Measurements from ENCODE around the gene MED12. TPM values are rescaled to one million over a fixed set of nuclear protein-coding genes. Genes with fewer than 3 reads are reported as not detected.

MED12 gene
- total and polyA plus RNA-seq, 10 of the 15 experiments (the other 5 are each of a cell fraction or from before 2014, with no cell fraction given) = 0.68 to 28.5 (median 13.7) TPM

- TF ChIP-seq BCLAF1 (IDR thresholded peaks at IDR 0.05) = no peak
- TF ChIP-seq ZNF622 (IDR thresholded peaks at IDR 0.05) = no peak
- no peak for TF ChIP-seq KDM1A (IDR thresholded peaks at IDR 0.05; ENCODE audit: borderline replicate concordance)
- TF ChIP-seq HCFC1 (IDR thresholded peaks at IDR 0.05; ENCODE audit: low read length) = no peak
- peak in 1 of 2 experiments; percentile 76; a peak in 1 of 4 replicates for TF ChIP-seq SRF (IDR thresholded peaks at IDR 0.05; ENCODE audit: low read depth in 2 of 2, low read length in 2 of 2)
- TF ChIP-seq PAX8 (IDR thresholded peaks at IDR 0.05) = no peak
- TF ChIP-seq RUNX3 (IDR thresholded peaks at IDR 0.05; ENCODE audit: low read length) = peak; percentile 87
- no peak; the same call in 1 of the 2 replicates for TF ChIP-seq POLR2AphosphoS5 (IDR thresholded peaks at IDR 0.05; ENCODE audit: low read length)
These were observed 63.1 kb downstream of the MED12 start (continued) for GRCh38 chrX:71181558-71181909.

- POLR2A ChIA-PET = interaction anchor here (0.6 to 7.8 kb wide), 15 partner anchors 10 to 357 kb away, joined by 3 to 76 read pairs (median 4); partner anchors contain the start of genes FOXO4, IL2RG, MED12 and NONO
- peak; percentile 95 for ATAC-seq
- 26% methylated on average over 40 of the region's 42 CpGs for WGBS (ENCODE audit: insufficient coverage, insufficient replicate concordance, low lambda C conversion rate, missing lambda C conversion rate)
- in situ Hi-C loops (cut with MboI) = no loop called here
- no peaks in the 10 kb centered on the region for H3K27me3 ChIP-seq (replicated peaks in 1 of 2; ENCODE audit: control insufficient read depth in 2 of 2, insufficient read depth in 2 of 2, low read length in 1 of 2)
- RAD21 ChIA-PET (ENCODE audit: unreplicated experiment) = interaction anchor here (0.6 to 4.8 kb wide), 13 partner anchors 10 to 470 kb away, joined by 3 to 49 read pairs (median 4); partner anchors contain the start of genes MED12, NONO and TAF1
- FAIRE-seq = peak; percentile 68
- peak overlapping the region; percentile 61 for H3K4me3 ChIP-seq
- H3K79me2 ChIP-seq (ENCODE audit: control insufficient read depth, insufficient read depth, low read length) = no peaks in the 10 kb centered on the region; the same call in 1 of the 2 replicates
- H2AFZ ChIP-seq (ENCODE audit: control insufficient read depth, low read depth, low read length) = peak overlapping the region; percentile 63
- H3K27ac ChIP-seq (ENCODE audit: control insufficient read depth, insufficient read depth) = peak overlapping the region; percentile 93
- BruUV-seq (replicated peaks) = TSS peak; percentile 96
- H4K20me1 ChIP-seq (ENCODE audit: control insufficient read depth, insufficient read depth) = no peaks in the 10 kb centered on the region
- peak overlapping the region; percentile 63 for H3K4me2 ChIP-seq (ENCODE audit: control insufficient read depth, insufficient read depth)
- intact Hi-C loops (cut with micrococcal nuclease; ENCODE audit: unreplicated experiment) = loop anchor here (1.0 to 5.0 kb wide), 3 partner anchors 70 to 185 kb away; partner anchors contain the start of genes NONO, TAF1 and ZMYM3
- CTCF ChIA-PET = interaction anchor here (0.6 to 7.2 kb wide), 9 partner anchors 11 to 469 kb away, joined by 3 to 55 read pairs (median 7); partner anchors contain the start of gene TAF1
- SMC1A ChIA-PET (ENCODE audit: uncharacterized antibody, unreplicated experiment) = interaction anchor here (0.8 to 4.4 kb wide), 9 partner anchors 10 to 184 kb away, joined by 3 to 43 read pairs (median 9); partner anchors contain the start of genes NONO and TAF1
- peak; percentile 82 for DNase-seq (ENCODE audit: low read depth, low spot score)
- peak overlapping the region; percentile 86 for H3K9ac ChIP-seq (ENCODE audit: control insufficient read depth, insufficient read depth, low read length)
- H3K9me3 ChIP-seq (replicated peaks; ENCODE audit: control insufficient read depth, insufficient read depth, low read length) = no peaks in the 10 kb centered on the region
- no peaks in the 10 kb centered on the region for H3K4me1 ChIP-seq (ENCODE audit: control insufficient read depth, insufficient read depth, low read length)
- peaks cover 0 to 3% of the 10 kb centered on the region in 2 experiments; a peak in 2 of 4 replicates for H3K36me3 ChIP-seq (ENCODE audit: control insufficient read depth in 2 of 2, insufficient read depth in 2 of 2, low read length in 1 of 2)
- TF ChIP-seq ESRRA (IDR thresholded peaks at IDR 0.05; ENCODE audit: low read length) (no peak; the same call in 1 of the 2 replicates), RBBP5 (conservative IDR thresholded peaks at IDR 0.05) (no peak), FOXK2 (IDR thresholded peaks at IDR 0.05) (no peak), NR2C2 (IDR thresholded peaks at IDR 0.05; ENCODE audit: borderline replicate concordance, control insufficient read depth, insufficient read length, low read depth) (no peak), BACH1 (IDR thresholded peaks at IDR 0.05; ENCODE audit: borderline replicate concordance) (no peak), HDGF (IDR thresholded peaks at IDR 0.05) (no peak), POLR2AphosphoS2 (IDR thresholded peaks at IDR 0.05; ENCODE audit: low read depth, low read length) (peak; percentile 79), ZNF622 (IDR thresholded peaks at IDR 0.05) (no peak), POU2F2 (IDR thresholded peaks at IDR 0.05; ENCODE audit: borderline replicate concordance, low read depth, low read length) (no peak; the same call in 2 of the 3 replicates), CBFB (IDR thresholded peaks at IDR 0.05; ENCODE audit: low read depth) (peak; percentile 76), NKRF (conservative IDR thresholded peaks at IDR 0.05) (peak; percentile 51)
These were observed 63.8 kb downstream of the MED12 start for GRCh38 chrX:71181910-71182799.
